ENCODE results near the gene GSTT4. TPM values are rescaled to one million over a fixed set of nuclear protein-coding genes. Genes with fewer than 3 reads are reported as not detected.

The GSTT4 gene
- total RNA-seq, 1 experiment from 2014 or later, result not detected

DNA sequence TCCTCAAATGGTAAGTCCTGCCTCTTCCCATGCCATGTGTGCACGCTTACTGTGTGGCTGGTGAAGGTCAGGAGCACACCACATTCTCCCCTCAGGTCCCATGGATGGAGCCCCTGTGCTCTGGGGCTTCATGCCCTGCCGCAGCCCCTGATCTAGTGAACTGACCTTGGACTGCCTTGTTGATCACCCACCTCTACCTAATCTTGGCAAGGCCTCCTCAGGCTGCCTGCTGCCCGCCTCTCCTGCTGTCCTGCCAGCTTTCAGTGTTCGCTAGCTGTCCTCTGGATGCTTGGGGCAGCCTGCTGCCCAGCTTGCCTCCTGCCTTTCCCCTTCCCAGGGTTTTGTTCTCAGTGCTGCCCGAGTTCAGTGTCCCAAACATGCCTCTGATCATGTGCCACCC, 44.0 kb upstream of the GSTT4 start:
- H2BK120ac ChIP-seq (ENCODE audit: low read depth, low read length, poor library complexity, severe bottlenecking), result no peak overlapping the region
- no peak overlapping the region for H2BK20ac ChIP-seq (ENCODE audit: low read depth, low read length, poor library complexity, severe bottlenecking)
- no peaks in the 10 kb centered on the region for H3K79me2 ChIP-seq (ENCODE audit: insufficient read depth, low read length)
- H3K4me2 ChIP-seq (ENCODE audit: insufficient read depth, insufficient read length, low read length), result no peak overlapping the region
- no peak overlapping the region for H2BK15ac ChIP-seq (ENCODE audit: low read depth, low read length)
- no peak overlapping the region for H3K9ac ChIP-seq (ENCODE audit: extremely low read depth, insufficient read length, low read length)
- H3K27me3 ChIP-seq (ENCODE audit: insufficient read depth, low read length), result no peaks in the 10 kb centered on the region
- H3K27ac ChIP-seq (ENCODE audit: insufficient read length, low read depth, low read length), result no peak overlapping the region
- no peaks in the 10 kb centered on the region for H3K4me1 ChIP-seq (ENCODE audit: insufficient read depth, low read length)
- no peak overlapping the region for H3K4ac ChIP-seq (ENCODE audit: low read depth, low read length)
- Mint-ChIP-seq H3K36me3 (ENCODE audit: insufficient read depth in 1 of 3, low read depth in 3 of 3) (peaks cover 39 to 60% (median 46%) of the 10 kb centered on the region in 3 experiments; a peak in 6 of 7 replicates), H3K27me3 (ENCODE audit: low read depth) (no peaks in the 10 kb centered on the region), H3K4me3 (no peak overlapping the region; a peak in 1 of 5 replicates), H3K9me3 (no peaks in the 10 kb centered on the region; a peak in 1 of 5 replicates), H3K4me1 (no peaks in the 10 kb centered on the region), H3K27ac (peak overlapping the region in 2 of 3 experiments; percentile 30 to 32; a peak in 1 of 7 replicates)
- H2BK12ac ChIP-seq (ENCODE audit: insufficient read length, low read depth, low read length), result no peak overlapping the region
- no peak overlapping the region for H3K14ac ChIP-seq (ENCODE audit: insufficient read depth, low read length)
- WGBS (ENCODE audit: extremely low coverage, insufficient read length, low lambda C conversion rate), result no CpG with 5 or more reads among the region's 5 CpGs
- no peak overlapping the region for H4K5ac ChIP-seq (ENCODE audit: insufficient read length, low read depth, low read length)
- no peak overlapping the region for H4K8ac ChIP-seq (replicated peaks; ENCODE audit: insufficient read length, low read depth, low read length)
- no peaks in the 10 kb centered on the region for H3K9me3 ChIP-seq (ENCODE audit: control insufficient read depth, low read depth, low read length)
- H3K23ac ChIP-seq (ENCODE audit: insufficient read length, low read depth, low read length), result no peak overlapping the region
- H4K91ac ChIP-seq (ENCODE audit: insufficient read length, low read depth, low read length), result no peak overlapping the region
- H3K79me1 ChIP-seq (ENCODE audit: insufficient read depth, low read depth, low read length, poor library complexity, severe bottlenecking), result no peaks in the 10 kb centered on the region
- H3K18ac ChIP-seq (ENCODE audit: insufficient read length, low read depth, low read length), result no peak overlapping the region
- no peak overlapping the region for H3K56ac ChIP-seq (ENCODE audit: insufficient read length, low read depth, low read length)
- DNase-seq, result no peak
- no peaks in the 10 kb centered on the region for H3K23me2 ChIP-seq (ENCODE audit: insufficient read length, low read depth, low read length, poor library complexity, severe bottlenecking)
- H4K20me1 ChIP-seq (ENCODE audit: control insufficient read depth, insufficient read depth, insufficient read length), result no peaks in the 10 kb centered on the region
- TF ChIP-seq, protein P1, sequence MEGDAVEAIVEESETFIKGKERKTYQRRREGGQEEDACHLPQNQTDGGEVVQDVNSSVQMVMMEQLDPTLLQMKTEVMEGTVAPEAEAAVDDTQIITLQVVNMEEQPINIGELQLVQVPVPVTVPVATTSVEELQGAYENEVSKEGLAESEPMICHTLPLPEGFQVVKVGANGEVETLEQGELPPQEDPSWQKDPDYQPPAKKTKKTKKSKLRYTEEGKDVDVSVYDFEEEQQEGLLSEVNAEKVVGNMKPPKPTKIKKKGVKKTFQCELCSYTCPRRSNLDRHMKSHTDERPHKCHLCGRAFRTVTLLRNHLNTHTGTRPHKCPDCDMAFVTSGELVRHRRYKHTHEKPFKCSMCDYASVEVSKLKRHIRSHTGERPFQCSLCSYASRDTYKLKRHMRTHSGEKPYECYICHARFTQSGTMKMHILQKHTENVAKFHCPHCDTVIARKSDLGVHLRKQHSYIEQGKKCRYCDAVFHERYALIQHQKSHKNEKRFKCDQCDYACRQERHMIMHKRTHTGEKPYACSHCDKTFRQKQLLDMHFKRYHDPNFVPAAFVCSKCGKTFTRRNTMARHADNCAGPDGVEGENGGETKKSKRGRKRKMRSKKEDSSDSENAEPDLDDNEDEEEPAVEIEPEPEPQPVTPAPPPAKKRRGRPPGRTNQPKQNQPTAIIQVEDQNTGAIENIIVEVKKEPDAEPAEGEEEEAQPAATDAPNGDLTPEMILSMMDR (conservative IDR thresholded peaks at IDR 0.05), result no peak
- H2BK5ac ChIP-seq (ENCODE audit: insufficient read length, low read length), result no peak overlapping the region
- H2AFZ ChIP-seq (ENCODE audit: low read length), result no peak overlapping the region
- H3T11ph ChIP-seq (ENCODE audit: low read length), result no peak overlapping the region
- H2AK5ac ChIP-seq (ENCODE audit: insufficient read length, low read length), result no peak overlapping the region
